HPDE6-E6E7 (cell line): ENCODE data around the gene URAD.

Experiments used
- DNase-seq: peaks from one replicate; pipeline ENCODE4 v3.0.0; 2011; ENCODE audit warnings: missing footprints; ENCODE audit errors: extremely low spot score

Gene URAD

DNA sequence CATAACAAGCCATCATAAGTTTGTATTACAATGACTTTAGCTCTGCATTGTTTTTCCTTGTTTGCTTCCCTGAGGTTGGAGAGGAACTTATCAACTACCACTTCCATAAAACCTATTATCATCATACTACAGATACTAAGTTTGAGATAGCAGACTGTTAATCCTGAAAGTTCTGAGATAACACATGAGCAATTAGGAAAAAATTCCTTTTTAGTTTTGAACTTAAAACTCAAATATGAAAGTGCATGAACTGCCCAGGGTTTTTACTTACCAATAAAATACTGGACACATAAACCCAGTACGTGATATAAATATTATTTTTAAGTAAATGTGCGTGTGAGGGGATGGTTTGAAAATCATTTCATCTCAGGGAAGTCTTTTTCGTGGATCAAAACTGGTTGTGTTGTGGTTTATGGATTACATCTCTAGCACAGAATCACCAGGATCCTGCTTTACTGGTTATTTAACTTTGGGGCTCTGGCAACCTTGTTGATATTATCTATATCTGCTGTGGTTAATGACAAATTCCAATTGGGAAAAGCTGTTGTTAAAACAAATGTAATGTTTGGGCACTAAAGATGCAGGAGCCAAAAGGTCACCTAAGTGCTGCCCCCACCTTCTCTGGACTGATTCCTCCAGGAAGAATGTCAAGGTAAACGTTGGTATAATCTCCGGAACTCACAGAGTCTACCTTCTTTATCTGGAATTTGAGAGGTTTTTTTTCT, 31.8 kb downstream of the URAD start:
- no peak for DNase-seq

- no peak for DNase-seq
These were observed 33.4 kb downstream of the URAD start for GRCh38 chr13:27955014-27955591.

- no peak for DNase-seq
These were observed 34.1 kb downstream of the URAD start for GRCh38 chr13:27954406-27954851.

GRCh38 chr13:27953676-27954405, 34.7 kb downstream of the URAD start:
- DNase-seq, result peak; percentile 34

DNA sequence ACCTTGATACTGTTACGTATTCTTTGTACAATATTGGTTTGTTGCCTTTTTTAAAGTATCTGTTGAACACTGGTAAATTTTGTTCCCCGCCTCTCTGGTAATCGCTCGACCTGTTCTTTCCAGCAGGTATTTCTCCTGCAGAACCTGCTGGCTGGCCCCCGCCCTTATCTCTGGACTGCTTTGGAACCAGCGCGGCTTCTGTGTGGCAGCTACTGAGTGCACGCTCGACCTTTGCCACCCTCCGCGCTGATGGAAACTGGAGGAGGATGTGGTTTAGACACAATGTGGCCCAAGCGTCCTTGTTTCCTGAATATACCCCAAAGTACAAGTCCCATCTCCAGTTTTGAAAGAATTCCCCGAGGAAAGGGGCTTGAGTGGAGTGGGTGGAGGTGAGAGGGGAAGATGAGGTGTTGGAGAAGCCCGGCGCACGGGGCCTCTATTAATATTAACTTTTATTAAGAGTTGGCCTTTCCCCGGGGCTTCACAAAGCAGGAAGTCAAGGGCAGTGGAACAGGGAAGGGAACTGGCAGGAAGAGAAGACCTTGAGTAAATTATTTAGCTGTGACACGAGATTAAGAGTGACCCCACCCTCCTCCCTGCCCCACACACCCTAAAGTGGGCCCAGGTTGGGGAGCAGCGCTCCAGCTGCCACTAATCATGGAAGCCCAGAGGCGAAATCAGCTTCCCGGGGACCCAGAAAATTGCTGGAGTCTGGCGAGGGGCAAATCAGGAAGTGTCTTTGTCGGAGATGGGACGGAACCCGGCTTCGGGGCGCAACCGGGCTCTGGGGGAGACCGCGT, 35.4 kb downstream of the URAD start:
- no peak for DNase-seq

DNA sequence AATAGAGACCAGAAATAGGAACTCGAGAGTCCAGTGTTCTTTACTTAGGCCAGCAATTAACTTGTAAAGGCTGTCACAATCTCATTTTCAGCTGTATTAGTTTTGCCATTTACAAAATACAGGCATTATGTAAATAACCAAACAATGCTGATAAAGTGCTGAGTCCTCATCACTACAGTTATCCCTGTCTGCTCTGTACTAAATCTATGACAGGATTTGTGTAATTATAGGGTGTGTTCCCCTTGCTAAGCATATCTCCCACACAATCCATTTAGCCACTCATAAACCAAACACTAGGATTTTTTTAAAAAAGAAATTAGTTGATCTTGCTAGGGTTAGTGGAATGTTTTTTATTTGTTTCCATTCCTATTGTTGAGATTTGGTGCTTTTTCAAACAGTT, 45.5 kb downstream of the URAD start:
- DNase-seq, result no peak

- DNase-seq, result no peak
These were observed 54.7 kb downstream of the URAD start for GRCh38 chr13:27933580-27934328.

DNA sequence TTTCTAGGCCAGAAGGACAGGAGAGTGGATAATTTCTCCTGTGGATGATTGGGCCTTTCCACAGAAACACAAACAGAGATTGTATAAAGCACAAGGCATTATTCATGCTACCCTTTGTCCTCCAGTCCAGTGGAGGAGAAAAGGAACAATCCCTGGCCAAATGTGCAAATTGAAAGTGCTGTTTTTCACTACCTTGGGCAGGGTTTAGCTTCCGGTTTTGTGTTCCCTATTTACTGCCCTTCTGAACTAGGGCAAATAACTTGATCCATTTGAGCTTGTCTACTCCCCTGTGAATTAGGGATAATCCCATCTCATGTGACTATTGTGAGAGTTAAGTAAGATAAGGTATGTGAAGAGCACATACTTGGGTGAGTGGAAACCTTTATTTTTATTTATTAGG, 55.4 kb downstream of the URAD start:
- no peak for DNase-seq

DNA sequence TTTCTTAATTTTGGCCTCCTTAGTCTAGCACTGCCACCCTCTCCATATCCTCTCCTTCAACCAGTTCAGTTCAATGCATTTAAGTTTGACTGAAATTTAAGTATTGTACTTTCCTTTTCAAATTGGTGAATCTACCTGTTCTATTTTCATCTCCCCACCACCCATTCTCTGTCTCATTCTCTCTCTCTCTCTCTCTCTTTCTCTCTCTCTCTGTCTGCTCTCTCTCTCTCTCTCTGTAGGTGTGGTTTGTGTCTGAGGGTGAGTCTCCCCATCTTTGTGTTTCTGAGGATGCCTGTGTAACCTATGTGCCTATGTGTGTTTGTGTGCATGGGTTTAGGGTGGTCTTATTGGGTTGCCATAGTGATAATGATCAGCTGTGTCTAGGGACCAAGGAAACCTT, 58.6 kb downstream of the URAD start:
- no peak for DNase-seq

- no peak for DNase-seq
These were observed 59.4 kb downstream of the URAD start for GRCh38 chr13:27928805-27929753.

GRCh38 chr13:27928353-27928804, 60.1 kb downstream of the URAD start:
- DNase-seq, result no peak
